ENCODE data around the gene EGFL8.

The EGFL8 gene

DNA sequence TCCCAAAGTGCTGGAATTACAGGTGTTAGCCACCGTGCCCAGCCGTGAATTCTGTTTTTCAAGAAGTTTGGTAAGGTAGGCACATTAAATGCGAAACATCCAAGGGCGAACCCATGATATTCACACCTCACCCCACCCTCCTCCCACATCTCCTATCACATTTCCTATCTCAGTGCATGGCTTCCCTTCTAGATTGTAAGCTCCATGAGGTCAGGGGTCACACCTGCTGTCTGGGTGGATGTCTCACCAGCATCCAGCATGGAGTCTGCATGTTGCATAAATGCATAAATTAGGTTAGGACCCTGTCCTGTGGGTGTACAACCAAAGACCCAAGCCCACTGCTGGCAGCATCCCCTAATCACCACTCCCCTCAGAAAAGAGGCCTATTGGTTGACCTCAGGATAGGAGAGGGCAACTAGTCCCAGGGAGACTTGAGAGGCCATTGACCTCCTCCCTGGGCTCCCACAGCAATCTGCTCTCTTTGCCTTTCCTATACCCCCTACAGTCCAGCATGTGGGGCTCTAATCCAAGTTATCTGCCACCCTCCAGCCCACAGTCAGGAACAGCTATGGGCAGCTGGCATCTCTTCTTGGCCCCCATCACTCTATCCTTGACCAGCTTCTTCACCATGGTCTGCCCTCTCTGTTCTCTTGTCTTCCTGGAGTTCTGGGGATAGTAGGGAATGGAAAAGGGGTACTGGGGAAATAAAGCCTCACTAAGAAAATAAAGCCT, 16.8 kb upstream of the EGFL8 start:
- DNase-seq = no peak

DNA sequence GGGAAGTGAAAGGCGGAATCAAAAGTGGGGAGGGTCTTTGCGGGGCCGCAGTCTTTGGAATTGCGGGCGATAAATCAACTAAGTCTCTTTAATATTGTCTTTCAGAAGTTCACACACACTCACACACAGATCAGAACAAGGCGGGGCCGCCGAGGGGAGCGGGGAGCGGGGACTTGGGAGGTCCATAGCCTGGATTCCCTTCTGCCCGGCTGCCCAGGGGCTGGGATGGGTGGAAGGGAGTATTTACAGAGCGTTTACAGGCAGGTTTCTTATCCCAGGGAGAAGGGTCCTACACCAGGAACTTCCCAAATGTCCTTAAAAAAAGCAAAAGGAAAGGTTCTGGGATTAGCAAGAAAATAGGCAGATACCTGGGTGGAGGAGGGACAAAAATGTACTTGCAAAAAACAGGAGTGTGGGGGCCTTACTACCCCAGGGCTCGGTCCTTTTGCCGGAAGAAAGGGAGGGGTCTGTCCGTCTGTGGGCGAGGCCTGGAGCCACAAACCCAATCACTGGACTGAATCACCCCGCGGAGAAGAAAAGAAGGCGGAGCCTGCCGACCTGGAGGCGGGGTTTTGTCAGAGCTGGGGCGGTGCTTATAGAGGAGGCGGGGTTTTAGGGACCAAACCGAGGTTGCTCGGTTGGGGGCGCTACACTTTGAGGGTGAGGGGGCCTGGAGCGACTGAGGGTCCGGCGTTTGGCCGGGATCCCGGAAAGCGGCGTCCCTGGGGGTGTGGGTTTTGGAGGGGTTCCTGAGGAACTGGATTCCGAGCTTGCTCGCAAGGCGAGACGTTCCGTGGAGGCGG, 15.9 kb upstream of the EGFL8 start:
- DNase-seq = peak; percentile 88

DNA sequence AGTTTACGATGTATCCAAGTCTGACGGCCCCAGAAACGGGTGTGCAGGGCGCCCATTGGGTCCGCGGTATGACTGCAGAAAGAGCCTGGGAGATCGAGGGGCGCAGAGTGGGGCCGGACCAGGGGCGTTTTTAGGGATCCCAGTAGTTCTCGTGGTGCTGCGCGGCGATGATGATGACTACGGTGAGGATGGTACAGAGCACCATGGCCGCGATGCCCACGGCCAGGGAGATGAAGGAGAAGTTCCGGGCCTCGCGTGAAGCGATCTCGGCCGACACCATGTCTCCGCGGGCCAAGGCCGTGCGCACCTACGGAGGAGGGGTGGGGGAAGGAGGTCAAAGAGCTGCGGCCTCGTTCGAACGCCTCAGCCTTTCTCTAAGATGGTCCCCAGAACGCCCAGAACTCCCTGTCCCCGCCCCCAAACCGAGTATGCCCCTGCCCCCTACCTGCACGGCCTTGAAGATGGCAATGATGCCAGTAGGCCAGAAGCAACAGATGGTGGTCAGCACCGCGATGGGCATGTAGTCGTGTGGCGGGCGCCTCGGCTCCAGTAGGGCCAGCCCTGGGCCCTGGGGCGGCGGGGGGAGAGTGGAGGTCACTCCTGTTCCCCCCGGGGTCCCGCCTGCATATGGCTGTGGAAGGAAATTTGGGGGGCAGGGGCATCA, 15.2 kb upstream of the EGFL8 start:
- DNase-seq = no peak

DNA sequence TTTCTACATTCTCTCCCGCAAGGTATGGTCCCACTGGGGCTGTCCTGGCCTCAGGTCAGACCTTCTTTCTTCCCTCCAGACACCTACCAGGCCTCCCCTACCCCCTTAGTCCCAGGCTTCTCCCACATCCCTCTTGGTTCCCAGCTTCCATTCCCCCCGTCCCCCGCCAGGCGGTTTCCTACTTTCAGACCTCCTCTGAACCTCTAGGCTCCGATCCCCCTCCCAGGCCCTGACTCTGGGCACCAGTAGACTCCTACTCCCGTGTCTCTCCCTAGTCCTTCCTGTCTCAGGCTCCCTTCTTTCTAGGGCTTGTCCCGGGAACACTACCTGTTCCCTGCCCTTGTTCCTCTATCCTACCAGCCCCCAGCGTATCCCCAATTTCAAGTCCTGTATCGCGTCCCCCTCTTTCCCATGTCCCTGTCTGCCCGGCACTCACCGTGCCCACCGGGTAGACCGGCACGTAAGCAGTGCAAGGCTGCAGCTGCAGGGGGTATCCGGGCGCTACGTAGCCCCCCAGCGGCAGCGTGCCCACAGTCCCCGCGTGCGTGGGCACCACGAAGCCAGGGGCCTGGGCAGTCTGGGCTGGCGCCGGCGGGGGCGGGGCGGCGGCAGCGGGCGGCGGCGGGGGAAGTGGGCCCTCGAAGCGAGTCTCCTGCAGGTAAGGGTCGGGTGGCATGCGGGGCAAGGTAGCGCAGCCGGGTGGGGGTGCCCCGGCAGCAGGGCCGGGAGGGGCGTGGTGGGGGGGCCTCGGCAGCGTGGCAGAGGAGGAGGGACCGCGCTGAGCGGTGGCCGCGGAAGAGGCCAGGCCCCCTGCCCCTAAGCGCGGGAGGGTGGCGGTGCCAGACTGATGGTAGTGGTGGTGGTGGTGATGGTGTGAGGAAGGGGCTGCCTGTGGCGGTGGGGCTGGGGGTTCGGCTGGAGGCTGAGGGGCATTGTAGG, 14.2 kb upstream of the EGFL8 start:
- no peak for DNase-seq

DNA sequence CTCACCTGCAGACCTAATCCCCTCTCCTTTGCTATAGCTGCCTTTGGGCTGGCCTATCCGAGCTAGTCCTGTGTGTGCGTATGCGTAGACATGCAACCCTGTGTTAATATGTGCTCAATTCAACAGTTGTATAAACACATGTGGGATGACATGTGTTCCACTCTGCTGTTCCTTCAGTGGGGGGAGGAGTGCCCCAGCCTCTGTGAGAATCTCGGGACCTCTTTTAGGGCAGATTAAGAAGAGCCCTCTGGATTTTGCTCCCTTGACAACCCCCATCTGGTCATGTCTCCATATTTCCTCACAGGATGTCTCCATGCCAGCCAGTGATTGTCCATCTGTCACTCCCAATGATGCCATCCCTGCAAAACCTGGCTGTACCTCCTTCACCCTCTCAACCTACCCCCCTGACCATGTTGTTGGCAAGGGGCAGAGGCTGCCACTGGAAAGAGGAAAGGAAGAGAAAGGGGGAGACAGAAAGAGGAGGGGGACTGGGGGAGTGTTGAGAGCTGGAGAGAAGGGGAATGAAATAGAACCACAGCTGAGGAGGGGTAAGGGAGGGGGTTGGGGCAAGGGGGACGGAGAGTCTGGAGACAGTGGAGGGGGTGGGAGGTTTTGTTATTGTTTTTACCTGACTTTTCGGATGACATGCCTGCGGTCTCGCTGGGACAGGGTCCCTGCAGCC, 13.1 kb upstream of the EGFL8 start:
- DNase-seq = no peak

DNA sequence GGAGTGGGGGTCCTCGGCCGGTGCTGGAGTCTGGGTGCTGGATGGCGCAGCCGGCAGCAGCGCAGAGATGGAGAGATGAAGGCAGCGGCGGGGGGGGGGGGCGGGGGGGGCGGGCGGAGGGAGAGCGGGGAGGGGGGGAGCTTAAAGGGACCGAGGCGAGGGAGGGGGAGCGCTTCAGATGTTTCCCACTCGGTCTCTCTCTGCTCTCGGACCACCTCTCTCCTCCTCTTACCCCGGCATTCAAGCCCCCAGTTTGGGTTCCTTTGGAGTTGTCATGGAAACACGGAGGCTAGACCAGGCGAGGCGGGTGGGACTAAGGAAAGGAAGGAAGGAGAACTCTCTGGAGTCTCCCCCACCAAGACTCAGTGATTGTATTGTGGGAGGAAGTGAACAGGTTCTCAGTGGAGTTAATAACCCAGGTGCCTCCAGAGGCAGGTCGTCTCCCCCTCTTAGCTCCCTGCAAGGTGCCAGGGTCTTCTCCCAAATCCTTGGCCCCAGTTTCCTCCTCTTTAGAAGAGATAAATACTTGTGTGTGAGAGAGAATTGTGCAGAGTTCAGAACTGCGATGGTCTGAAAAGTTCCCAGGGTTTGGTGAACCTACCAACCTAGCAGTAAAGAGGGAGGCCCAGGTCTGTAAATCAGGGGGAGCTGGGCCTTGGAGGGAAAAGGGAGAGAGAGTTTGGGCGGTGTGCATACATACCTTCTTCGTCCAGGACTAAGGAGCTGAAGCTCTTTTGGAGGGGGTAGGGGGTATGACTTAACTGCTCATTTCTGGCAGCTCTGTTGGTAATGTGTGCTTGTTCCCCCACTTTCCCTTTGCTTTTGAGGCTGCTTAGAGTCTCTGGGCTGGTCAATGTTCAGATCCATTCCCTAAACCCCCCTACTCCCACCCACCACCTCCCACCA, 12.3 kb upstream of the EGFL8 start, which contains the start of gene PRRT1:
Gene PRRT1 (minus strand): TSS at position 77 of the 906 bp plus-strand sequence. CDS start 112 bp downstream, outside the sequence.
- no peak for DNase-seq

DNA sequence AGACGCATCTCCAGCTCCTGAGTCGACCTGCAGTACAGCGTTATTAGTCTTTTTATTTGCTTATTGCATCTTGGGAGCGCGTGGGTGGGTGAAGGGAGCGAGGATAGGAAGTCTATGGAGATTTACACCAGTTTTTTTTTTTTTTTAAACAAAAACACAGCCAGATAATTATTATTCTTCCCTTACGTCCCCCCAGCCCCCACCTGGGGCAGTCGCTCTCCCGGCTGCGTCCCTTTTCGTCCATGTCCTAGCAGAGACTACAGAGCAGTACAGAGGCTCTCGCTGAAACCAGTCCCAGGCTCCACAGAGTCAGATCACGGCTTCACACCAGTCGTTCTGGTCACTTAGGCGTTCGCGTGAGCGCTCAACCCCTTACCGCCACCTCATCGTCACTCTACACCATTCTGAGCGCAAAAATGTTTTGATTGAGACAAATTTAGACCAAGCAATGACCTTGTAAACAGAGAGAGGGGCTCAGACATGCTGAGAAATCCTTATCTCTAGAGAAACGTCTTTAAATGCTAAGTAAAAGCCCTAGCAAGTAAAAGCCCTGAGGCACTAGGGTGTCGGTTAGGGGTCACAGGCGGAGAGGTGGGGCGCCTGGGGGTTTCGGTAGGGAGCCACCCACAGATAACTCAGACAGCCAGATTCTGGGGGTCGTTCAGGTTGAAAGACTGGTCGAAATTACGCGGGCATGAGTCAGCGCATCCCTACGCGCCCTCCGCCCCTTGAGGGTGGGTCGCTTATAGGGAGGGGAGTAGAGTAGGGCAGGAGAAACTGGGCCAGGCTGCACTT, 11.4 kb upstream of the EGFL8 start:
- DNase-seq = no peak

DNA sequence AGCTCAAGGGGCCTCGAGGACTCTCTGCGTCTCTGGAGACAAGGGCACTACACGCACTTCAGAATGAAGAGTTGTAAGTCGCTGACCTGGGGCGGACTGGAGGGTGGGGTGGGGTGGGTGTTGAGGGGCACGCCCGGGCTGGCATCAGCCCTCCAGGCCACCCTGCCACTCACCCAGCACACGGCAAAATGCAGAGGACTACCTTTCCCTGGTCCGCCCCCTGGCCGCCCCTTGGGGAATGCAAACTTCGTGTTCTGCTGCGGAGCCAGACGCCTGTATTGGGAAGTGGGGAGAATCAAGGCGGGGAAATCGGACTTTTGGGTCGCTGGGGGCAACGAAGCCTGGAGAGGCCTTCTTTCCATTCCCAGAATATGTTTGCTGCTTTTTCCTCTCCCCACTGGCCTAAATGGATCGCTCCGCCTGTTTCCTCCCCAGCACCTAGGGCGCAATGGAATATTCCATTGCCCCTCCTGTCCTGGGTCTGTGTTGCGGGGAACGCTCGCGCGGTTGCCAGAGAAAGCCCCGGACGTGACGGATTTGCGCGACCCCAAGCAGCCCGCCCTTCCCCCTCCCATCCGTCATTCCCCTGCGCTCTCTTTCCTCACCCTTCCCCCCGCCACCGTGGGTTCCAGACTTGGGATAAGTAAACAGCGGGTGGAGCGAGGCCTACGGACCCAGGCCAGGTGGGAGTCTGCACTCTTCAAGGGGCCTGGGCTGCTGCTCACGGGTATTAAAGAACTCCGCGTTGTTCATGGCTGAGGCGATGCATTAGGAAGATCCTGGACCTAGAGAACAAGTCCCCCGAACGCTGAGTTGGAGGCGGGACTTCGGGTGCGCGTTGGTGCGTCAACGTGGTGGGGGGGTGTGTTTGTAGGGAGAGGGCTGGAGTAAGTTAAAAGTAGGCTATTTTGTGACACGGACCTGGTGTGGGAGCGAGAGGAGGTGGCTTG, 10.6 kb upstream of the EGFL8 start, which contains the start of gene PPT2:
Gene PPT2 (plus strand): TSS at position 578 of the 950 bp plus-strand sequence. CDS start 454 bp downstream, outside the sequence.
- DNase-seq = peak; percentile 86

DNA sequence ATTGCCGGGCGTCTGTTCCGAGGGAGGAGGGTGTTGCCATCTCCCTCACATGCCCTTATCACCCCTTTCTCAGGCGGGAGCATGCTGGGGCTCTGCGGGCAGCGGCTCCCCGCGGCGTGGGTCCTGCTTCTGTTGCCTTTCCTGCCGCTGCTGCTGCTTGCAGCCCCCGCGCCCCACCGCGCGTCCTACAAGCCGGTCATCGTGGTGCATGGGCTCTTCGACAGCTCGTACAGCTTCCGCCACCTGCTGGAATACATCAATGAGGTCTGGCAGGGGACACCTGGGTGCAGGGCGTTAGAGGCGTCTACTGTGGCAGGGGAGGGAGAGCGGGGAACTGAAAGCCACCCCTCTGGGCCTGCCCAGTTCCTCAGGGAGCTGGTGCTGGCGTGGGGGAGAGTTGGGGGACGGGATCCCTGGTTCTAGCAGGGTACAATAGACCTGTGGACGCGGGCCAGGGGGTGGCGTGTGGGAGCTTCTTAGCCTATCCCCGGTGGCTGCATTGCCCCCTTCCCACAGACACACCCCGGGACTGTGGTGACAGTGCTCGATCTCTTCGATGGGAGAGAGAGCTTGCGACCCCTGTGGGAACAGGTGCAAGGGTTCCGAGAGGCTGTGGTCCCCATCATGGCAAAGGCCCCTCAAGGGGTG, 9.8 kb upstream of the EGFL8 start:
- DNase-seq = peak; percentile 70

DNA sequence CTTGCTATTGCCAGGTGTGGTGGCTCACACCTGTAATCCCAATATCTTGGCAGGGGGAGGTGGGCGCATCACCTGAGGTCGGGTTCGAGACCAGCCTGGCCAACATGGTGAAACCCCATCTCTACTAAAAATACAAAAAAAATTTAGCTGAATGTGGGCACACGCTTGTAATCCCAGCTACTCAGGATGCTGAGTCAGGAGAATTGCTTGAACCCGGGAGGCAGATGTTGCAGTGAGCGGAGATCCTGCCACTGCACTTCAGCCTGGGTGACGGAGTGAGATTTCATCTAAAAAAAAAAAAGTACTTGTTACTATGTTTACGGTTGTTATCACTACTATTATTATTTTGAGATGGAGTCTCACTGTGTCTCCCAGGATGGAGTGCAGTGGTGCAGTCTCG, 7.5 kb upstream of the EGFL8 start:
- no peak for DNase-seq

DNA sequence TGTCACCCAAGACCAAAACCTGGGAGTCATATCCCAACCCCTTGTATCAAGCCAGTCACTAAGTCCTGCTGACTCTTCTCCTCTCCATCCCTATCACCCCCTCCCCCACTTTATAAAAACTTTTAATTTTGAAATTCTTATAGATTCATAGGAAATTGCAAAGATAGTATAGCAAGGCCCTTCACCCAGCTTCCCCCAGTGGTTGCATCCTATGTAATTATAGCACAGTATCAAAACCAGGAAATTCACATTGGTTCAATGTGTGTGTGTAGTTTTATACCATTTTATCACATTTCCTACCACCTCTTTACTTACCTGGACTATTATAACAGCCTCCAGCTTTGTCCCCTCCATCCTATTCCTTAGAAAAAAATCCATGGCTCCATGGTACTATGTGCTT, 6.3 kb upstream of the EGFL8 start:
- DNase-seq = no peak

DNA sequence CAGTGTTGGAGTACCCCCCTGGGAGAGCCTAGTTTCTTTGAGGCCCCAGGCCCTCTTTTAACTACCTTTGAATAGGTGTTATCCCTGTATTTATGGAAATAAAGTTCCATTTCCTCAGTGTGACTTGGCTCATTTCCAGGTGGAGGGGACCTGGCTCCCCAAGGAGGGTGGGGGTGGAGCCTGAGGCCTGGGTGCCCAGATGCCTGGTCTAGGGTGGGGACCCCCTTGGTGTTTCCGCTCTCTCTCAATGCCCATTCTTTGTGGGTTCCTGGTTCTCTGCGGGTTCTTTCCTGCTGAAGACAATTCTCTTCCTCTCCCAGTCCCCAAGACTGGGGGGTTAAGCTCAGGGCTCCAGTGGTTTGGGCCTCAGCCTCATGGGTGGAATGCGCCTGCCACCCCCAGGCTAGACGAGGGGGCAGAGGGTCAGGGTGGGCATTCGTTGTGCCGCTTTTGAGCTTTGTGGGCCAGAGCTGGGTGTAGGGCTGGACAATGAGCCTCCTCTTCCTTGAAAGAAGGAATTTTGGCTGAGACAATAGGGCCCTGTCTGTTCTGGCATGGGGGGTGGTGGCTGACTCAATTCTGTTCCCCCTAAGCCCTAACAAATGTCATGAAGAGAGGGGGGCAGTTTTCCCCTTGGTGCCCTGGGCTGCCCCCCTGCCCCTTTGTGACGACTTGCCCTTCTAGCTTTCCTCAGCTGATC, 686 bp upstream of the EGFL8 start:
- no peak for DNase-seq

DNA sequence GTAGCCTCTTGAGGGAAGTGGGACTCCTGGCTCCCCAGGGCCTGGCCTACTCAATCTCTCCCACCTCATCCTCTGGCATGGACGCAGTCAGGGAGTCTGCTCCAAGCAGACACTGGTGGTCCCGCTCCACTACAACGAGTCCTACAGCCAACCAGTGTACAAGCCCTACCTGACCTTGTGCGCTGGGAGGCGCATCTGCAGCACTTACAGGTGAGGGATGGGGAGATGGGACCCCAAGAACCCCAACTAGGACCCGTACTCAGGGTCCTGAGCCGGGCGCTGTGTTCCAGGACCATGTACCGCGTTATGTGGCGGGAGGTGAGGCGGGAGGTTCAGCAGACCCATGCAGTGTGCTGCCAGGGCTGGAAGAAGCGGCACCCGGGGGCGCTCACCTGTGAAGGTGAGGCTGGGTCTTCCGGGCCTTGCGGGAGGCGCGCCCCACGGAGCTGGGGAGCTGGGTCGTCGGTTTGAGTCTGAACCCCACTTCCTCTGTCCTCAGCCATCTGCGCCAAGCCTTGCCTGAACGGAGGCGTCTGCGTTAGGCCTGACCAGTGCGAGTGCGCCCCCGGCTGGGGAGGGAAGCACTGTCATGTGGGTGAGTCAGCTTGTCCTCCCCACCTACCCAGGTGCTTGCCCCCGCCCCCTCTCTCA, 2.1 kb downstream of the EGFL8 start:
- DNase-seq = no peak

DNA sequence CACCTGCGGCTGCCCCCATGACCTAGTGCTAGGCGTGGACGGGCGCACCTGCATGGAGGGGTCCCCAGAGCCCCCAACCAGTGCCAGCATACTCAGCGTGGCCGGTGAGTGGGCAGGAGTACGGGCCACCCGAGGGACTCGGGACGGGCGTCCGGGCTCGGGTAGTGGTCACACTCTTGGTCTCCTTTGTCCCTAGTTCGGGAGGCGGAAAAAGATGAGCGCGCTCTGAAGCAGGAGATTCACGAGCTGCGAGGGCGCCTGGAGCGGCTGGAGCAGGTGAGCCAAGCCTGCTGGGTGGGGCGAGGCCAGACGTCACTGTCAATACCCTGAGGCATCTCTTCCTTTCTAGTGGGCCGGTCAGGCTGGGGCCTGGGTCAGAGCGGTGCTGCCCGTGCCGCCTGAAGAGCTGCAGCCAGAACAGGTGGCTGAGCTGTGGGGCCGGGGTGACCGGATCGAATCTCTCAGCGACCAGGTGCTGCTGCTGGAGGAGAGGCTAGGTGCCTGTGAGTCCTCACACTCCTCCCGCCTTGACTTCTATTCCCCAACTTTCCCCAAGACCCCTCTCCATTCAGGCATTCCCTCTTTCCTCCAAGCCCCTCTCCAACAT, 2.9 kb downstream of the EGFL8 start:
- no peak for DNase-seq

DNA sequence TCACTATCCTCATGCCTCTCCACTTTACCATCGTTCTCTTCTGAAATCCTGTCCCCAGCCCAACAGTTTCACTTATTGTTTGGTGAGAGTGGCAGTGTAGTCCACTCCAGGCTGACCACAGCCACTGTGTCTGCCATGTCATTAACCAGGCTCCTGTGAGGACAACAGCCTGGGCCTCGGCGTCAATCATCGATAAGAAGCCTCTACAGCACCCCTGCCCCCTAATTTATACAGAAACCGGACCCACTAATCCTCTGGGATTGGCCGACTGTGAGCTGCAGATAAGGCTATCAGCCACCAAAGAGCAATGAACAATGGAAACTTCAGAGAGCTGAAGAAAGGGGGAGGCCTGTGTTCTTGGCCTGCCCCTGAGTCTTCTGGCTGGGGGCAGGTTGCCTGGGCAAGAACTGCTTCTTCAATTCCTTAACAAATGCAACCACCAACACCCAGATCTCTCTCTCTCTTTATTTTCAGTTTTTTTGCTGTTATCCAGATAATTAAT, 3.4 kb downstream of the EGFL8 start:
- no peak for DNase-seq

DNA sequence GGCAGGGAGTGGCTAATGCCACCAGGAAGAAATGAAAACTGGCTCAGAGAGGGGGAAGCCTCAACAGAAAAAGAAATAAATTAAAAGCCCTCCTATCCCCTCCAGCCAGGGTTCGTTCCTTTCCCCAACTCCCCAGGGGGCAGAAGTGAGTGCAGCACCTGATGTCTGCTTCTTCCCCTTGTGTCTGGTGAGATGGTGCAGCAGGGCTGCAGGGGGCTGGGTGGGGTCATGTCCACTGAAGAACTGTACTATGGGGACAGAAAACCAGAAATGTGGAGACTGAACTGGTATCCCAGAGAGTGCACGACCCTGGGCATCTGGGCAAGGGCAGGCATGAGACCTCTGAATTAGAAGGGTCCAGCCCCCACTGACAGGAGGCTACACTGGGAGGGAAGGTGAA, 4.0 kb downstream of the EGFL8 start:
- DNase-seq = no peak

Measured in activated CD4-positive, alpha-beta T cell treated with anti-CD3 and anti-CD28 coated beads for 48 hours (primary cell).